GM12874 (cell line): ENCODE results near the gene BCO2.

Experiments used
- CTCF ChIP-seq: IDR thresholded peaks from 2 replicates; pipeline ENCODE4 v1.5.1; 2011; ENCODE audit warnings: low read depth, mild to moderate bottlenecking, control low read depth, low read length, moderate library complexity; ENCODE audit not compliant: insufficient read depth

The BCO2 gene

GRCh38 chr11:112222303-112222702 lies 47.0 kb downstream of the BCO2 start:
- no peak for TF ChIP-seq CTCF

- TF ChIP-seq CTCF: no peak
Measured at GRCh38 chr11:112223121-112223520, 47.8 kb downstream of the BCO2 start.

- TF ChIP-seq CTCF: no peak
Measured at GRCh38 chr11:112223754-112224532, 48.6 kb downstream of the BCO2 start.

- TF ChIP-seq CTCF: no peak
Measured at GRCh38 chr11:112225753-112226061, 50.4 kb downstream of the BCO2 start.

GRCh38 chr11:112226062-112226830 lies 50.9 kb downstream of the BCO2 start, which contains the start of gene PTS:
Gene PTS (plus strand): TSS chr11:112226428. CDS start chr11:112226444, 16 bp downstream.
- no peak for TF ChIP-seq CTCF

GRCh38 chr11:112226831-112227401 lies 51.6 kb downstream of the BCO2 start:
- TF ChIP-seq CTCF: no peak

- no peak for TF ChIP-seq CTCF
Measured at GRCh38 chr11:112227471-112227870, 52.2 kb downstream of the BCO2 start.
